ENCODE measurements around the gene ZBTB47.

The ZBTB47 gene

DNA sequence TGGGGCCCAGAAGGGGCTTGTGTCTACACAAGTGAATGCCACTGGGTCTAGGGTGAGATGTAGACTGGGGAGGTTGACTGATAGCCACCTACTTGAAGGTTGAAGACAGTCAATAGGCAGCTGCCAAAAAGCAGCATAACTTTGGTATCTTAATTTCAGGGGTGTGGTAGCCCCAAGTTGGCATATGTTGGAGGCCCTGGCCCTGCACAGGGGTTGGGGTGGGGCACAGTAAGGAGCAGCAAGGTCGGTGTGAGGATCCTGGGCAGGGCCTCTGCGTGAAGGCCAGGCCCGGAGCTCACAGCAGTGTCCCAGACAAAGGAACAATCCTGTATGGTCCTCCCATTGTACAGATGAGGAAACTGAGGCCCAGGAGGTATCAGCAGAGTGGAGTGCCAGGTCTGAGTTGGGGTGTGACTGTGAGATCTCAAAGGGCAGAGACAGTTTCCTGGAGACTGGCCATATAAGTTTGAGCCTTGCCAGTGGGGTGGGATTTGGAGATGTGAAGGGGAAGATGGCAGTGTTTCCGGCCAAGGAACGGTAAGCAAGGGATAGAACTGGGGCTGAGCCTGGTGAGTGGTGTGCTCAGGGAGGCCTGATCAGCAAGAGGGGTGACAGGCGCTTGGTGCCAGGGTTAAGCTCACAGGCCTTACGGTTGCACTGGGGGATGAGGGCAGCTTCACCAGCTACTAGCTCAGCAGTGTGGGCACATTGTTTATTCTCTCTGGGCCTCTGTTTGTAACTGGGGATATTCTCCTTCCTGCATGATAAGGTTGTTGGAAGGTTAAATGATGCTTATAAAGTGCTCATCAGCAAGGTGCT lies 33.5 kb downstream of the ZBTB47 start:
- no peak for DNase-seq

DNA sequence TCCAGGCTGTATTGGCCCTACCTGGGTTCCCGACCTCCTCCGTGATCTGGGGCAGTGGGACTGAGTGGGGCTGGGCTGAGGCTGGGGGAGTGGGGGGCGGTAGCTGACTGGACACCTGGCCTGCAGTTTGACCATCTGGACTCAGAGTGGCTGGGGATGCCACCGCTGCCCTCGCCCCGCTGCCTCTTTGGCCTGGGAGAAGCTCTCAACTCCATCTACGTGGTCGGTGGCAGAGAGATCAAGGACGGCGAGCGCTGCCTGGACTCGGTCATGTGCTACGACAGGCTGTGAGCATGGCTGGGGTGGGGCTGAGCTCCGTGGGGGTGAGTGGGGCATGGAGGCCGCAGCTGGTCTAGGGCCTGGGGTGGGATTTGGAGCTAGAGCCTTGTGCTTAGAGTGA lies 34.5 kb downstream of the ZBTB47 start:
- DNase-seq: no peak

- no peak for DNase-seq
Measured at GRCh38 chr3:42688487-42689420, 35.3 kb downstream of the ZBTB47 start.

GRCh38 chr3:42689421-42690014 lies 36.0 kb downstream of the ZBTB47 start:
- peak; percentile 14 for DNase-seq

DNA sequence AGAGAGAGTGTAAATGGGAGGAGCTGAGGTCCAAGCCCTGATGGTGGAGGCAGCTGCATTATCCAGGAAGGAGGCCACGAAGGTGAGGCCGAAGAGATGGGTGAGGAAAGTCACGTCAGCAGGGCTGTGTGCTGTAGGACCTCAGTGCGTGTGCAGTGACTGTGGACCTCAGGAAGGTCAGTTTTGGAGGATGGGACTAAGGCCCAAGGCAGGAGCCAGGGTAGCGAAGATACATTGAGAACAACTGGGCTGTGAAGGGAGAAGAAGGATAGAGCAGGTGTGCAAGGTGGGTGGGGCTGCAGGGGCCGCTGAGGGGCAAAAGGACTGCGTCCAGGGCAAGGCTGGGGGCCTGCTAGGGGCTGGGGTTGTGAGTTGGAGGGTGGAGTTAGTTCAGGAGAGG lies 36.7 kb downstream of the ZBTB47 start:
- DNase-seq: no peak

DNA sequence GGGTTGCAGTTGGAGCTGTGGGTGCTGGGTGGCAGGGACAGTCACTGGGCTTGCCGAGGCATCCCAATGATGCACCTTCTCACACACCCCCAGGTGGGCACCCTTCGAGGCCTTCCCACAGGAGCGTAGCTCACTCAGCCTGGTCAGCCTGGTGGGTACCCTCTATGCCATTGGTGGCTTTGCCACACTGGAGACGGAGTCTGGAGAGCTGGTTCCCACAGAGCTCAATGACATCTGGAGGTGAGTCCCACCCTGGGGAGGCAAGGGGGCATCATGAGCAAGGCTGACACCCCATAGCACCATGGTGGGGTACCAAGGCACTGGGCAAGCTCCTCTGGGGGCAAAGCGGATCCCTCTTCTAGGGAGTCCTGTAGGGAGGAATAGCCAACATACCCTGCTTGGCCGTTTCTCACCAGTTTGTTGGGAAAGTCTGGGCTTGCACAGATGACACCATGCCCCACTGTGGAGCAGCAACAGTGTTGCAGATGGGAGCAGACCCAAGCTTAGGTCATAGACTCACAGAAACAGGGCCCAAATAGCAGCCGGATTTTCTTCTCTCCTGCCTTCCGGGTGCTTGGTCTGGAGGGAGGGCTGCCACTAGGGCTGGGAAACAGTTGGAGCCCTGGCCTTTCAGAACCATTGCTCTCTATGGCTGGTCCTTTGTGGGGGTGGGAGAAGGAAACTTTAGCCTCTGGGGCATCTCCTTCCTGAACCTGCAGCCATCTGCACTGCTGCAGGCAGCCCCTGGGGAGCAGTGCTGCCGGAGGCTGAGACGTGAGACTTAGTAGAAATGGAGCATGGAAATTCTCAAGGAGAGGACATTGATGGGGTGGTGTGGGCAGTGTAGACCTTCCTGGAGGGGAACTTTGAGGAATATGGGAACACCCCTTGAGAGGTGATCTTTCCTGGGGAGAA lies 37.5 kb downstream of the ZBTB47 start:
- no peak for DNase-seq

- DNase-seq: no peak
Measured at GRCh38 chr3:42691816-42692666, 38.5 kb downstream of the ZBTB47 start.

DNA sequence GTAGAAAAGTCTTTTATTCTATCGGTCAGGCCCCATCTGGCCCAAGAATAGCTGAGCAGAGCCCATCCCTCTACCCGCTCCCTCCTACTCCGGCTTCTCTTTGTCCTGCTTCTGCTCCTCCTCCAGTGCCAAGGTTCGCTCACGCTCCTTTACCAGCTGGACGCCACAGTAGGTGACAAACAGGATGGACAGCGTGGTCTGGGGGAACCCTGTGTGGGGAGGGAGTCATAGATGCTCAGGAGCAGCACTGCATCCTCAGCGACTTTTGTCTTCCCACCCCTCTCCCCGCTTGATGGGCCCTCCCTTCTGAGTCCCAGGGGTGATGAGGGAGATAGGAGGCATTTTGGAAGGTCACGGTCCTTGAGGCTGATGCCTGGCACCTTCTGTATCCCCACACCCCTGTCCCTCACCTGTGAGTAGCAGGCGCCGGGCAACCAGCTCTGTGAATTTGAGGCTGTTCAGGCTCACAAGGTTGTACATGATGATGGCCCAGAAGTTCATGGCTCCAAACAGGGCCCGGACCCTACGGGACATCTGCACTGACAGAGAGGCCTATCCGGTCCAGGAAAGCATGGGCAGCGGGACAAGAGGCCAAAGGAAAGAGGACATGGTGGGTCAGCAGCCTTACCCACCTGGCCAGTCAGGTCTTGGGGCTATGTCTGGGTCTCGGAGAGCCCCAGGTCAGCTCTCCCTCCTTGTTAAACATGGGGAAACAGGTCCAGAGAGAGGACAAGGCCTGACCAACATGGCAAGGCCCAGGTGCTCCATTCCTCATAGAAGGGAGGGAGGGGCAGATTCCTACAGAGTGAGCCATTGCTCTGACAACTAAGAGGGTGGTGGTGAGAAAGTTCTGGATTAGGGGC lies 39.4 kb downstream of the ZBTB47 start:
- no peak for DNase-seq

DNA sequence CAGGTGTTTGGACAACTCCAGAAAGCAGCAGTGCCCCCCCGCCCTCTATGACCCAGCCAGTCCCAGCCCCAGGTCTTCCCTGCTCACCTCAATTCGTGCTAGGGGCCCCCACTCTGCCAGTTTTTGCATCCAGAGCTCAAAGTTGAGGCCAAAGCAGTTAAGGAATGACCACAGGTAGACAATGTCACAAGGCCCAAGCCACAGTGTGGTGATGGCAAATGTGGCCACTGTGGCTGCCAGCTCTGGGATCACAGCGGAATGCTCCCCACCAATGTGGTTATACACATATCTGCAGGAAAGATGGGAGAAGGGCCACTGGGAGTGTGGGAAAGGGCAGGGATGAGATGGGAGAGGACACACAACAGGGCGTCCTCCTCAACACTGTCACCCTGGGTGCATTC lies 40.0 kb downstream of the ZBTB47 start:
- DNase-seq: no peak

DNA sequence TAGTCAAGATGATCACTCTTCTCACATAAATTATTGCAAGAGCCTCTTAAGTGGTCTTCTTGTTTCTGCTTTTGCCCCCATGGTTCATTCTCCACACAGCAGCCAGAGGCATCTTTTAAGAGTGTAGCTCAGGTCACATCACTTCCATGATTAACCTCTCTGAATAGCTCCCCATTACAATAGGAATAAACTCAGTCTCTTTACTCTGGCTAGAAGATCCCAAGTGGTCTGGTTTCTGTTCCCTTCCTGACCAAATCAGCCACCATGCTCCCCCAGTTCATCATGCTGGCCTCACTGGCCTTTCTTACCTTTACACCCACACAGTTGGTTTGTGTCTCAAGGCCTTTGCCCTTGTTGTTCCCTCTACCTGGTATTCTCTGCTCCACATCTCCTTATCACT lies 40.9 kb downstream of the ZBTB47 start:
- DNase-seq: no peak

- no peak for DNase-seq
Measured at GRCh38 chr3:42696356-42697288, 43.1 kb downstream of the ZBTB47 start.

DNA sequence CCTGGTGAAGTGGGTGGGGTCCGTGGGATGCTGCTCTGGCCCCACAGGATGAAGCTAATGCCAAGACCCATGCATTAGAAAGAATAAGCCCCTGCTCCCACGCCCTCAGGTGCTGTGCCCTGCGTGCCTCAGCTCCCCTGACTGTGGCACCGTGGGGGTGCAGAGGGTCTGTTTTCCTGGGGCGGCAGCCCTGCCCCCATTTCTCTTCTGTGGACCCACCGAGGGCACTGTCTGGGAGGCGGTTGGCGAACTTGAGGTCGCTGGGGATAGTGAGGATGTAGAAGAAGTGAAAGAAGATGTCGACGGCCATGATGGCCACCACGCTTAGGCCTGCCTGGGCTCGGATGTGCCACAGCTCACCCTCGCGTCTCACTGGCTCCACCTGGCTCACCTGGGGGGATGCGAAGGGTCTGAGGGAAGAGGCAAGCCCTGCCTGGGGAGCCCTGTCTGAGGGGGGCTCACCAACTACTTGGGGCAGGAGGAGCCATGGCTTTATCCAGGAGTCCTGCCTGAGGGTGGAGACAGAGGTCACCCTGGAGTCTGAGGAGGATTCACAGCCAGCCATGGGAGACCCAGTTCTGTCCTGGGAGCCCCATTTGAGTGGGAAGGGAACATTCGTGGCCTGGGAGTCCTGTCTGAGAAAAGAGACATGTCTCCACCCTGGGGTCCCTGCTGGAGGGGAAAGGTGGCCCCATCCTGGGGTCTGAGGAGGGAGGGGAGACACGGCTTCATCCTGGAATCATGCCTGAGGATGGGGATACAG lies 44.0 kb downstream of the ZBTB47 start:
- DNase-seq: no peak

DNA sequence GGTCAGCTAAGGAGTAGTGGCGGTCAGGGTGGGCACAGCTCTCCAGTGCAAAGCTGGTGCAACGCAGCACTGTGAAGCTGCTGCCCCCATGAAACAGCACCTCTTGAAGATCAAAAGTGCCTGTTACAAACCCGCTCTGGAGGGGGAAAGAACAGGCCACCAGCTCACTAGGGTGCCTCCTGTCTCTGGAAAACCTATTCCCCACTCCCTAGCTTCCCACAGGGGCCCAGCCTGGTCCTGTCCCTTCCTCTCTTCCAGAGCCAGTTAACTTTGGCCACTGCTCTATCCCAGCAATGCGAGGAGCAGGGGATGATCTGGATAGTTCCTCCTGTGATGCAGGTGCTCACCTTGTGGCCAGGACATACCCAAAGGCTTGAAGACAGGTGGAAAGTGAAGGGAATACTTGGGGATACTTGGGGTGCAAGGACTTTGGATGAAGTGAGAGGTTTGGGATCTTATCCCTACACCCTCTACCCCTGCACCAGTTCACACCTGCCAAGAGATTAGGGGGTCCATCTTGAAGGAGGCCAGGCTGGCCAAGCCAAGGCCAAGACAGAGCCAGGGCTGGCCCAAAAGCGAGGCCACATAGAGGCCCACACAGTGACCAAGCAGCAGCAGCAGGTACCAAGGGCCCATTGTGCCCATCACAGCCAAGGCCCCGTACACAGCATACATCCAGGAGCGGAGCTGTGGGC lies 44.9 kb downstream of the ZBTB47 start:
- no peak for DNase-seq

GRCh38 chr3:42698911-42699230 lies 45.4 kb downstream of the ZBTB47 start:
- DNase-seq: no peak

DNA sequence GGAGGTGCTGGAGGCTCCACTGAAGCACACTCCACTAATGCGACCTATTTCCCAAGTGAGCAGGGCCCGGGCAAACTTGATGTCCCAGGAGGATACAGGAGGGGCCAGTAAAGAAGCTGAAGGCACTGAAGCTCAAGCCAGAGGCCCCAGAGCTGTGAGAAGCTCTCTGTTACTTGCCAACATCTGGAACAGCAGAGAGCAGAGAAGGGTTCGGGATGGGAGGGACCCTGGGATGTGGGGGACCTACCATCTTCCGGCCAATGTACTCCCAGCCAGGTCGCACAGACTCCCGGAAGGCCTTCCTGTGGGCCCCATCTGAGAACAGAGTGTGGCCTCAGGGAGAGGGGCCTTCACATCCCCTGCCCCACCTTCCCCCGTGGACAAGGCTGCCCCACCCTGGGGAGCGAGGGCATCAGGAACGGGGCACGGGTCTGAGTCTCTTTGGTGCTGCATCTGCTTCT lies 46.0 kb downstream of the ZBTB47 start:
- DNase-seq: no peak

GRCh38 chr3:42700366-42701288 lies 47.1 kb downstream of the ZBTB47 start:
- no peak for DNase-seq
